ENCODE measurements around the gene PRDM11.

PRDM11 gene

DNA sequence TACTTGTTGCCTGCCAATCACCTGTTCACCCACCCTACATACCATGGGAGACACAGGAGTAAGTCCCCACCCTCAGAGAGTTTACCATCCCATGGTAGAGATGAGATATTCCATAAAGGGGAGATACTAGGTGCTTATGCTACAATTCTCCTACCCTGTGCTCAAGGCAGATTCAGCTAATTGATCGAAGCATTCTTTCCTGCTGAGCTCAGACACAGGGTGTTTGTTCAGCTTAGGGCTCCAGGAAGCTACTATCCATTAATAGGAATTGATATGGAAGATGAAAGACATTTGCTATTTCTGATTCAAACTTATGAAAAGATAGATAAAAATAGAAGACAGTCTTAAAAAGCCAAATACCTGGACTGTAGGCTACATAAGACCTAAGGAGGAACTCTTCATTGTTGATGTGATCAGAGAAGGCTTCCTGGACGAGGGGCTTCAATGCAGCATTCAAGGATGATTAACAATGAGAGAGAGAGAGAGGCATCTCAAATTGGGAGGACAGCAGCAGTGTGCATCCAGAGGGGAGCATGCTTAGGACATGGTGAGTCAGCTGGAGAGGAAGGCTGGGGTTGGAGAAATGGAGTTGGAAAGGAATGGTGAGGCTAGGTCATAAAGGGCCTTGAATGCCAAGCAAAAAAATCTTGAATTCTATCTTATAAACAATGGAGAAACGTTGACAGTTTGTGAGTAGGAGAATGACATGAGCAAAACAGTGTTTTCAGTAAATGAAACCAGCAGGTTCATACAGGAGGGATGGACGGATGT lies 124.7 kb downstream of the PRDM11 start:
- no peak overlapping the region for H3K4me3 ChIP-seq (ENCODE audit: control insufficient read depth, low read depth, low read length)
- no peak for DNase-seq (ENCODE audit: low read depth)
- TF ChIP-seq, protein P1, sequence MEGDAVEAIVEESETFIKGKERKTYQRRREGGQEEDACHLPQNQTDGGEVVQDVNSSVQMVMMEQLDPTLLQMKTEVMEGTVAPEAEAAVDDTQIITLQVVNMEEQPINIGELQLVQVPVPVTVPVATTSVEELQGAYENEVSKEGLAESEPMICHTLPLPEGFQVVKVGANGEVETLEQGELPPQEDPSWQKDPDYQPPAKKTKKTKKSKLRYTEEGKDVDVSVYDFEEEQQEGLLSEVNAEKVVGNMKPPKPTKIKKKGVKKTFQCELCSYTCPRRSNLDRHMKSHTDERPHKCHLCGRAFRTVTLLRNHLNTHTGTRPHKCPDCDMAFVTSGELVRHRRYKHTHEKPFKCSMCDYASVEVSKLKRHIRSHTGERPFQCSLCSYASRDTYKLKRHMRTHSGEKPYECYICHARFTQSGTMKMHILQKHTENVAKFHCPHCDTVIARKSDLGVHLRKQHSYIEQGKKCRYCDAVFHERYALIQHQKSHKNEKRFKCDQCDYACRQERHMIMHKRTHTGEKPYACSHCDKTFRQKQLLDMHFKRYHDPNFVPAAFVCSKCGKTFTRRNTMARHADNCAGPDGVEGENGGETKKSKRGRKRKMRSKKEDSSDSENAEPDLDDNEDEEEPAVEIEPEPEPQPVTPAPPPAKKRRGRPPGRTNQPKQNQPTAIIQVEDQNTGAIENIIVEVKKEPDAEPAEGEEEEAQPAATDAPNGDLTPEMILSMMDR (IDR thresholded peaks at IDR 0.05; ENCODE audit: control insufficient read depth, insufficient read depth, low read depth, low read length, missing control alignments): no peak

DNA sequence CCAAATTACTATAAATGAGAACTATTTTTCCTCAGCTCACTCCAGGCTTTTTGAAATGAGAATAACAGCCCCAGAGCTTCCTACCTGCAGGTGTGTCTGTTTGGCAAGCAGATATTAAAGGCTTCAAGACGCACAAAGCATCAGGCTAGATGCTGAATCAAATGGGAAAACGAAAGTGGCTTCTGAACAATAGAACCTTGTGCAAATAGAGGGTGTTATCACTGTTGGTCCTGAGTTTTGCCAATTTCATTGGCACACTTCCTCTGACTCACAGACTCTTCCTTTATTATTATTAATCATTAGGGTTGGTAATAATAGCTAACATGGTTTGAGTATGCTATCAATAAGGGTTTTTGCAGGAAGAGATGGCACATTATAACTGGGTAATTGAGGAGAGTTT lies 126.3 kb downstream of the PRDM11 start:
- DNase-seq (ENCODE audit: low read depth): no peak
- no peak overlapping the region for H3K4me3 ChIP-seq (ENCODE audit: control insufficient read depth, low read depth, low read length)
- TF ChIP-seq, protein P1 (IDR thresholded peaks at IDR 0.05; ENCODE audit: control insufficient read depth, insufficient read depth, low read depth, low read length, missing control alignments): no peak

DNA sequence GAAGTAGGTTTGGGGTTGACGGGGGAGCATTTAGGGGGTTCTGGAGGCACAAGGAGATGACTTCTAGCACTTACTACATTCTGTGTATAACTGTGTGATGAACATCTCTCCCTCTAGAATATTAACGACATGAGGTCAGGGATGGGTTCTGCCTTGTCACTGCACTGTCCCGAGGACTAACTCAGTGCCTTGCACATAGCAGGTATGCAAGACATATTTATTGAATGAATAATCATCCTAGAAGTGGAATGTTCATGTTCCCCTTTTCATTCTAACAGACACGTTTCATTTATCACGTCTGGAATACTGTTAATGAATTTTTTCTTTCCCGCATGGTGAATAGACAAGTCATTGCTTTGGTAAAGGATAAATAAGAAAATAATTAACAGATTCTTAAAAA lies 127.1 kb downstream of the PRDM11 start:
- TF ChIP-seq, protein P1 (IDR thresholded peaks at IDR 0.05; ENCODE audit: control insufficient read depth, insufficient read depth, low read depth, low read length, missing control alignments): no peak
- DNase-seq (ENCODE audit: low read depth): no peak
- no peak overlapping the region for H3K4me3 ChIP-seq (ENCODE audit: control insufficient read depth, low read depth, low read length)

DNA sequence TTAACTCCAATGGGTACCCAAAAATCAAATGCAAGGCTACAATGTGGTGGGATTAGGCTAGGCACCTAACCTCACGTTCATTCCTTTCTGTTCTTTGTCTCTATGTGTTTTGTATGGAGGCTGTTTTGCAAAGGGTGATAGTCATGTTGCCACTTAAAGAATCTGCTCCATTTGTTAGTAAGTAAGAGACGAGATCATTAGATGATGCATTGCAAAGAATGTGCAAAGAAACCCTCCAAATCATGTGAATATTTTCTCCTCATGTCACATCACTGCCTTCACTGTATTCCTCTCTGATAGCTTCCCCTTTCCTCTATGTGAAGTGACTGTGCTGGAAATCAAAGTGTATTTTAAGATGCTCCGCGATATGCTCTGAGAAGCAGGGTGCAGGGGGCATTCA lies 127.8 kb downstream of the PRDM11 start:
- H3K4me3 ChIP-seq (ENCODE audit: control insufficient read depth, low read depth, low read length): no peak overlapping the region
- TF ChIP-seq, protein P1 (IDR thresholded peaks at IDR 0.05; ENCODE audit: control insufficient read depth, insufficient read depth, low read depth, low read length, missing control alignments): no peak
- DNase-seq (ENCODE audit: low read depth): no peak

DNA sequence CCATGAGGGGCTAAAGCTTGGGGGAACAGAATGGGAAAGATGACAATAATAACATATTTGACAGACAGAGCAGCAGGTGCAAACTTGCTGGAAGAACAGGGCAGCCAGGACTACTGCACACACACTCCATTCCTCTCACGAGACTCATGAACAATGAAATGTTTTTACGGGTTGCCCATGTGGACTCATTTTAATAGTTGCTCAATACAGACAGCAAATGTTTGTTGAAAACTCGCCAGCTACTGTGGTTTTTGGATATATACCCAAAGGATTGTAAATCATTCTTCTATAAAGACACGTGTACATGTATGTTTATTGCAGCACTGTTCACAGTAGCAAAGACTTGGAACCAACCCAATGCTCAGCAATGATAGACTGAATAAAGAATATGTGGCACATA lies 129.4 kb downstream of the PRDM11 start:
- TF ChIP-seq, protein P1 (IDR thresholded peaks at IDR 0.05; ENCODE audit: control insufficient read depth, insufficient read depth, low read depth, low read length, missing control alignments): no peak
- DNase-seq (ENCODE audit: low read depth): peak; percentile 10
- H3K4me3 ChIP-seq (ENCODE audit: control insufficient read depth, low read depth, low read length): no peak overlapping the region

DNA sequence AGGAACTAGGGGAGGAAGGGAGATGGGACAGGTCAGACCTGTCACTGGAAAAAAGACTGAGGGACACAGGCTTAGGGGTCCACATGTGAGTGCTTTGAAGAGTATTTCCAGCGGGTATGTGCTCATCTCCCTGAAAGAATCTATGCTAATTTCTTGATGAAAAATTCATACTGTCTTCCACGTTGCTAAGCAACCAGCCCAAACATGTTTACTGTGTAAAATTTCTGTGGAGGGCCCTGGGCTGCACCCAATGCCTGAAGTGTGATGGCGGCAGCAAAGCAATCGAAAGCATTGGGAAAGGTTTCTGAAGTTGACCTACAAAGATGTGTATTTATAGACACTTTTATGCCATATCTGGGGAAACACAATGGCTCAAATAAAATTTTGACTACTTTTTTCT lies 132.3 kb downstream of the PRDM11 start:
- no peak overlapping the region for H3K4me3 ChIP-seq (ENCODE audit: control insufficient read depth, low read depth, low read length)
- no peak for DNase-seq (ENCODE audit: low read depth)
- TF ChIP-seq, protein P1 (IDR thresholded peaks at IDR 0.05; ENCODE audit: control insufficient read depth, insufficient read depth, low read depth, low read length, missing control alignments): no peak
